Esophagus muscularis mucosa (tissue), 4 donors: Measurements from ENCODE around the gene PRR11. TPM values are rescaled to one million over a fixed set of nuclear protein-coding genes. Genes with fewer than 3 reads are reported as not detected.
A peak's percentile ranks its signal among the peaks of the same experiment; 100 is the strongest.

Experiments
- DNase-seq: peaks from one replicate; pipeline ENCODE4 v3.0.0-alpha.2; 2017; ENCODE audit errors: extremely low spot score
- H3K27ac ChIP-seq, 4 donors: fragments of 200-600 bp; sonication (generic); replicated peaks in 1 of 4; 1 replicate in 3 of 4; 2 replicates in 1 of 4; pipeline ENCODE4 v1.5.1; 2016 to 2019; ENCODE audit warnings: mild to moderate bottlenecking in 1 of 4
- H3K27me3 ChIP-seq, 4 donors: fragments of 200-600 bp; sonication (generic); one replicate each; pipeline versions ENCODE4 v1.5.1 to v1.6.0; 2016 to 2019
- H3K36me3 ChIP-seq, 4 donors: fragments of 200-600 bp; sonication (generic); one replicate each; pipeline ENCODE4 v1.5.1; 2016 to 2019
- H3K4me1 ChIP-seq, 4 donors: fragments of 200-600 bp; sonication (generic); one replicate each; pipeline ENCODE4 v1.5.1; 2016 to 2019
- H3K4me3 ChIP-seq, 4 donors: fragments of 200-600 bp; sonication (generic); 1 replicate in 2 of 4; 2 replicates in 2 of 4; pipeline ENCODE4 v1.5.1; 2016 to 2019; ENCODE audit warnings: mild to moderate bottlenecking in 4 of 4, moderate library complexity in 1 of 4
- H3K9me3 ChIP-seq, 4 donors: fragments of 200-600 bp; sonication (generic); 1 replicate in 3 of 4; 2 replicates in 1 of 4; pipeline ENCODE4 v1.5.1; 2016 to 2019
- CTCF ChIP-seq, 3 experiments: fragments of 200-600 bp in 2 of 3; fragments of 450-650 bp in 1 of 3; sonication (generic) in 2 of 3; IDR thresholded peaks; one replicate each; pipeline ENCODE4 v1.5.1; 2017 to 2019; ENCODE audit warnings: antibody characterized with exemption in 3 of 3, mild to moderate bottlenecking in 2 of 3, moderate library complexity in 1 of 3
- EP300 ChIP-seq: sonication (generic); formaldehyde crosslinking; IDR thresholded peaks from one replicate; pipeline ENCODE4 v1.6.1; 2017; ENCODE audit warnings: antibody characterized with exemption
- POLR2A ChIP-seq: fragments of 450-650 bp; IDR thresholded peaks from one replicate; pipeline ENCODE4 v1.6.1; 2017; ENCODE audit warnings: antibody characterized with exemption, moderate library complexity, mild to moderate bottlenecking, low read depth
- POLR2AphosphoS5 ChIP-seq, 2 donors: sonication (generic); formaldehyde crosslinking; IDR thresholded peaks; one replicate each; pipeline ENCODE4 v1.6.1; 2017; ENCODE audit warnings: antibody characterized with exemption in 2 of 2
- WGBS: methylation state at CpG from one replicate; pipeline ENCODE4 v1.1.5; 2018; 5-methylcytosine and 5-hydroxymethylcytosine counted together
- intact Hi-C: fragments of 100-400 bp; cut with DNase I; formaldehyde crosslinking; loops from one replicate; pipeline ENCODE4 v1.15.1; 2023
- total RNA-seq, 4 donors: library from RNA; depleted of rRNA; stranded (reverse); fragments of >200 nt; gene quantifications; one replicate each; pipeline versions ENCODE4 v1.1.0 to v1.2.1, GENCODE V29; 2016

The PRR11 gene
- 100 to 1,000 TPM in 1 of 4 donors, 1 to 10 TPM in 1, under 1 TPM in 2; 0.32 to 110 (median 0.87) TPM for total RNA-seq

GRCh38 chr17:59155439-59156177 lies at the start of gene PRR11:
TSS of gene PRR11 (plus strand) at chr17:59155746. CDS start at chr17:59169753, 14,007 bp downstream.
- Histone ChIP-seq H3K27me3 (no peaks in the 10 kb centered on the region), H3K4me3 (peak within 1 kb of the TSS; percentile 66 to 77 (median 74)), H3K4me1 (peaks cover 21 to 37% (median 31%) of the 10 kb centered on the region in 4 donors), H3K36me3 (no peaks in the 10 kb centered on the region), H3K27ac (peak within 1 kb of the TSS; percentile 80 to 92 (median 86)), H3K9me3 (no peaks in the 10 kb centered on the region)
- peak; percentile 99 for DNase-seq
- WGBS: 2% methylated on average over 25 of the region's 25 CpGs
- intact Hi-C loops: loop anchor here (10.0 kb wide), 2 partner anchors 59 to 641 kb away; partner anchors contain the start of genes MTMR4 and SMG8
- TF ChIP-seq CTCF (IDR thresholded peaks at IDR 0.05): no peak
- peak in 1 of 2 donors; percentile 62 for TF ChIP-seq POLR2AphosphoS5 (IDR thresholded peaks at IDR 0.05)
- TF ChIP-seq EP300: no peak
- TF ChIP-seq POLR2A: no peak

GRCh38 chr17:59105852-59106462 lies 49.6 kb upstream of the PRR11 start:
- TF ChIP-seq POLR2AphosphoS5 (IDR thresholded peaks at IDR 0.05) (no peak), CTCF (IDR thresholded peaks at IDR 0.05) (no peak), POLR2A (no peak), EP300 (no peak)
- Histone ChIP-seq H3K4me1 (peaks cover 10 to 43% (median 36%) of the 10 kb centered on the region in 4 donors), H3K4me3 (peak overlapping the region; percentile 90 to 95 (median 93)), H3K9me3 (peaks cover 0 to 3% (median 0%) of the 10 kb centered on the region in 4 donors), H3K27ac (peak overlapping the region; percentile 94 to 97 (median 96)), H3K27me3 (no peaks in the 10 kb centered on the region), H3K36me3 (peaks cover 0 to 7% (median 2%) of the 10 kb centered on the region in 4 donors)
- peak; percentile 91 for DNase-seq
- intact Hi-C loops: no loop called here
- WGBS: 2% methylated on average over 4 of the region's 18 CpGs

GRCh38 chr17:59106463-59107305 lies 48.9 kb upstream of the PRR11 start, which contains the start of gene TRIM37:
TSS of gene TRIM37 (minus strand) at chr17:59106880. CDS start at chr17:59106461, 419 bp downstream.
- under 1% methylated on average over 58 of the region's 89 CpGs for WGBS
- Histone ChIP-seq H3K27ac (peak within 1 kb of the TSS; percentile 94 to 97 (median 96)), H3K4me1 (peaks cover 10 to 43% (median 36%) of the 10 kb centered on the region in 4 donors), H3K9me3 (peaks cover 0 to 3% (median 0%) of the 10 kb centered on the region in 4 donors), H3K4me3 (peak within 1 kb of the TSS; percentile 90 to 95 (median 93)), H3K36me3 (peaks cover 0 to 7% (median 2%) of the 10 kb centered on the region in 4 donors), H3K27me3 (no peaks in the 10 kb centered on the region)
- intact Hi-C loops: no loop called here
- TF ChIP-seq POLR2A: peak; percentile 60
- TF ChIP-seq CTCF (IDR thresholded peaks at IDR 0.05): peak in 1 of 3 experiments; percentile 15
- TF ChIP-seq POLR2AphosphoS5 (IDR thresholded peaks at IDR 0.05): peak; percentile 95 to 97
- TF ChIP-seq EP300: no peak
- DNase-seq: peak; percentile 99

- 4% methylated on average over 9 of the region's 10 CpGs for WGBS
- intact Hi-C loops: no loop called here
- DNase-seq: no peak
- peaks cover 10 to 43% (median 36%) of the 10 kb centered on the region in 4 donors for H3K4me1 ChIP-seq
- H3K4me3 ChIP-seq: peak overlapping the region; percentile 90 to 95 (median 93)
- H3K27me3 ChIP-seq: no peaks in the 10 kb centered on the region
- H3K9me3 ChIP-seq: peaks cover 0 to 3% (median 0%) of the 10 kb centered on the region in 4 donors
- H3K27ac ChIP-seq: peak overlapping the region; percentile 94 to 97 (median 96)
- no peak for TF ChIP-seq POLR2AphosphoS5 (IDR thresholded peaks at IDR 0.05)
- TF ChIP-seq CTCF (IDR thresholded peaks at IDR 0.05): no peak
- H3K36me3 ChIP-seq: peaks cover 0 to 7% (median 2%) of the 10 kb centered on the region in 4 donors
Measured at GRCh38 chr17:59107306-59107670, 48.3 kb upstream of the PRR11 start.
